H1 (cell line): ENCODE data around the gene RELN. TPM values are rescaled to one million over a fixed set of nuclear protein-coding genes. Genes with fewer than 3 reads are reported as not detected.

Source experiments
- polyA plus RNA-seq, 7 experiments: library from polyadenylated mRNA; depleted of rRNA in 3 of 7; stranded (reverse) in 5 of 7; unstranded in 2 of 7; fragments of >200 nt in 5 of 7; fragments of 200-250 nt in 2 of 7; gene quantifications; 1 replicate in 5 of 7; 2 replicates in 1 of 7; 4 replicates in 1 of 7; pipeline versions ENCODE4 v1.2.1 to v1.2.3, GENCODE V29; 2011 to 2013; ENCODE audit warnings: missing spikeins in 2 of 7, mixed read lengths in 2 of 7
- total RNA-seq: library from RNA; stranded (reverse); fragmentation: NEBNext Ultra II Directional; extraction: Animal tissue kit (Norgen Biotek cat#: 25700); gene quantifications from 2 replicates; pipeline ENCODE4 v1.2.1, GENCODE V29; 2021
- TF ChIP-seq, protein P1 (sequence below): IDR thresholded peaks from 2 replicates; pipeline ENCODE4 v1.6.1; 2011; ENCODE audit warnings: low read length, improper control_type of control experiment

Gene RELN
- total and polyA plus RNA-seq, 2 of the 8 experiments (the other 6 are each of a cell fraction or from before 2014, with no cell fraction given), result 0.03 to 0.07 TPM

DNA sequence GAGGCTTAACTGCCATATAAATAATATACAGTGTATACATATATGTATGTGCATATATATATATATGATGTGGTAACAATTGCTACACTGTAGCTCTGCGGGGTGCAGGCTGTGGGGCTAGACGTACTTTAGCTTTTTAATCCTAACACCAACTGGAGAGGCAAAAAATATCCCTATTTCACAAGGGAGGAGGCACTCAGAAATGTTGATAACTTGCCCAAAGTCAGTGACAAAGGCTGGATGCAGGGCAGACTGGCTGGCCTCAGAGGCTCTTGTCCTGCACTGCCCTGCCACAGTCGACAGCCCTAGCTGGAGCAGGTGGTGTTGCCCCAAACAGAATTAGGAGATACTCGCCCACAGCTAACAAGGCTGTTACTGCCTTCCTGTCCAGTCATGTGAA, 1.5 kb upstream of the RELN start (continued):
- TF ChIP-seq, protein P1, sequence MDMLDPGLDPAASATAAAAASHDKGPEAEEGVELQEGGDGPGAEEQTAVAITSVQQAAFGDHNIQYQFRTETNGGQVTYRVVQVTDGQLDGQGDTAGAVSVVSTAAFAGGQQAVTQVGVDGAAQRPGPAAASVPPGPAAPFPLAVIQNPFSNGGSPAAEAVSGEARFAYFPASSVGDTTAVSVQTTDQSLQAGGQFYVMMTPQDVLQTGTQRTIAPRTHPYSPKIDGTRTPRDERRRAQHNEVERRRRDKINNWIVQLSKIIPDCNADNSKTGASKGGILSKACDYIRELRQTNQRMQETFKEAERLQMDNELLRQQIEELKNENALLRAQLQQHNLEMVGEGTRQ, result no peak
